Measurements from ENCODE around the gene PRR14. TPM values are rescaled to one million over a fixed set of nuclear protein-coding genes. Genes with fewer than 3 reads are reported as not detected.

Gene PRR14
- total RNA-seq, 2 donors from 2014 or later = 37.0 to 70.3 TPM

DNA sequence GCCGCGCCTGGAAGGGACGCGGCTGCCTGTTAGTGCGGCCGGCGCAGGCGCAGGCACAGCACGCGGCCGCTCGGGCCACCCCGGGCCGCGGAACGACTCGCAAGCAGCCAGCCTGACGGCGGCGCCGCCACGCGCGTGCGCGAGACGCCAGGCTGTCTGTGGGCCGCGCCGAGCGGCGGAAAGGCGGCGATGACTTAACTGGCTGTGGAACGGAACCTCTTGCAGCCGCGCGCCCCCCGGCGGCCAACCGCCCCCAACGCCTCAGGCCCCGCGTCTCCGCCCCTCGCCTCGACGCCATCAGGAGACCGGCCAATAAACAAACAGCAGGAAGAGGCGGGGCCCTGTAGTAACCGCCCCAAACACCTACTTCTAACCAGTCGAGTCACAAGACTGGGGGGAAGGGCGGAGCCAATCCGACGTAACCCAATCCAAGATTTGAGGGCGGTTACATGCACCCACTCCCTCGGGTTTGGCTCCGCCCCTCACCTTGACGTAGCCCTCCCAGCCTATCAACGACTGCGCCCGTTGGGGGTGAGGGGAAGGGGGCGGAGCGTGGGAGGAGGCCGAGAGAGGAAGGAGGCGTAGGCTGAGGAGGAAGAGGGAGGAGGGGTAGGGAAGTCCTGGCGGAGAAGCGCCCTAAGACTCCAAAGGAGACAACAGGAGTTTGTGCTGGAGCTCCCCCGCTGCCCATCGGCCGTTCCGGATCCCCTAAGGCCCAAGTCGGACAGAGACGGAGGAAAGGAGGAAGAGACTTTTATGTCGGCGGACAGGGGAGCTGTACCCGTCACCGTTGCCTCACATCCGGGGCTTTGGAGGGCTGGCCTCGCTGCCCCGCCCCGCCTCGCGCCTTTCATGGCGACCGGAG is 7.3 kb downstream of the PRR14 start, which contains the start of gene FBRS:
Gene FBRS (plus strand): TSS at position 566 of the 865 bp plus-strand sequence. CDS start 1,088 bp downstream, outside the sequence.
- H3K36me3 ChIP-seq = peaks cover 29% of the 10 kb centered on the region

DNA sequence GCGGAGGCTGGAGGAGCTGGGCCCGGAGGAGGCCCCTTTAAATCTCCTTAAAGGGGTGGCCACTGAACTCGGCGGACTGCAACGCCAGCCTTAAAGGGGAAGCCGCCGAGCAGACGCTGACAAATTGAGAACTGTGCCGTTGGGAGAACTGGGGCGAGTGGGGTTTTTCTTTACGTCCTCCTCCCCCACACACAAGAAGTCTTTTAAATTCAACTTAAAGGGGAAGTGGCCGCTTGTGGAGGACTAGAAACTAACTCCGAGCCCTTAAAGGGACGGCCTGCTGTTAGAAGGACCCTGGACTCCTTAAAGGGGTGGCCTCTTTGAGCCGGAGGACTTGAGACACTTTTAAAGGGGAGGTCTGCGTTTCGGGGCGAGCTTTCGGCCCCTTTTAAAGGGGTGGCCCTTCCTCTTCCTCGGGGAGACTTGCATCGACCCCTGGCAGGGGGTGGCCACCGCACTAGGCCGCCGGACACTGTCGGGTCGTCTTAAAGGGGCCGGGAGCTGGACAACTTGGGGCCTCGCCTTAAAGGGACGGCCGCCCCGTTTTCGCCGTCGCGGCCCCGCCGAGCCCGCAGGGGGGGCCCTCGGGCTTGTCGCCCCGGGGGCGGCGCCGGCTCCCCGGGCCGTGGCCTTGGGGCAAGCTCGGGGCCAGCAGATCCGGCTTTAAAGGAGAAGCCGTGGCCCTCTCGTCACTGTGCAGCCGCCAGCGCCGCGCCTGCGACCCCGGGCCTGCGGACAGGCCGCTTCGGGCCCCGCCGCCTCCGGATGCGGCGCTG is 8.2 kb downstream of the PRR14 start:
- Histone ChIP-seq H3K4me1 (peaks cover 15% of the 10 kb centered on the region), H3K27ac (peak overlapping the region; percentile 96), H3K9ac (ENCODE audit: low read depth in 2 of 2, low read length in 2 of 2) (peak overlapping the region; percentile 90 to 92), H3K27me3 (no peaks in the 10 kb centered on the region), H3K4me3 (peak overlapping the region; percentile 87), H3K36me3 (peaks cover 29% of the 10 kb centered on the region), H3K9me3 (no peaks in the 10 kb centered on the region)
- intact Hi-C loops (cut with DNase I) = no loop called here
- peak; percentile 84 for DNase-seq
- TF ChIP-seq, protein P1, sequence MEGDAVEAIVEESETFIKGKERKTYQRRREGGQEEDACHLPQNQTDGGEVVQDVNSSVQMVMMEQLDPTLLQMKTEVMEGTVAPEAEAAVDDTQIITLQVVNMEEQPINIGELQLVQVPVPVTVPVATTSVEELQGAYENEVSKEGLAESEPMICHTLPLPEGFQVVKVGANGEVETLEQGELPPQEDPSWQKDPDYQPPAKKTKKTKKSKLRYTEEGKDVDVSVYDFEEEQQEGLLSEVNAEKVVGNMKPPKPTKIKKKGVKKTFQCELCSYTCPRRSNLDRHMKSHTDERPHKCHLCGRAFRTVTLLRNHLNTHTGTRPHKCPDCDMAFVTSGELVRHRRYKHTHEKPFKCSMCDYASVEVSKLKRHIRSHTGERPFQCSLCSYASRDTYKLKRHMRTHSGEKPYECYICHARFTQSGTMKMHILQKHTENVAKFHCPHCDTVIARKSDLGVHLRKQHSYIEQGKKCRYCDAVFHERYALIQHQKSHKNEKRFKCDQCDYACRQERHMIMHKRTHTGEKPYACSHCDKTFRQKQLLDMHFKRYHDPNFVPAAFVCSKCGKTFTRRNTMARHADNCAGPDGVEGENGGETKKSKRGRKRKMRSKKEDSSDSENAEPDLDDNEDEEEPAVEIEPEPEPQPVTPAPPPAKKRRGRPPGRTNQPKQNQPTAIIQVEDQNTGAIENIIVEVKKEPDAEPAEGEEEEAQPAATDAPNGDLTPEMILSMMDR (IDR thresholded peaks at IDR 0.05) = no peak

More for the DNA sequence above, 7.3 kb downstream of the PRR14 start, which contains the start of gene FBRS:
- H3K9me3 ChIP-seq = no peaks in the 10 kb centered on the region
- TF ChIP-seq, protein P1 (IDR thresholded peaks at IDR 0.05) = peak; percentile 79
- H3K4me3 ChIP-seq = peak within 1 kb of the TSS; percentile 87
- peak within 1 kb of the TSS; percentile 96 for H3K27ac ChIP-seq
- H3K27me3 ChIP-seq = no peaks in the 10 kb centered on the region
- DNase-seq = peak; percentile 100
- H3K4me1 ChIP-seq = peaks cover 15% of the 10 kb centered on the region
- peak within 1 kb of the TSS; percentile 90 to 92 for H3K9ac ChIP-seq (ENCODE audit: low read depth in 2 of 2, low read length in 2 of 2)
- intact Hi-C loops (cut with DNase I) = no loop called here

DNA sequence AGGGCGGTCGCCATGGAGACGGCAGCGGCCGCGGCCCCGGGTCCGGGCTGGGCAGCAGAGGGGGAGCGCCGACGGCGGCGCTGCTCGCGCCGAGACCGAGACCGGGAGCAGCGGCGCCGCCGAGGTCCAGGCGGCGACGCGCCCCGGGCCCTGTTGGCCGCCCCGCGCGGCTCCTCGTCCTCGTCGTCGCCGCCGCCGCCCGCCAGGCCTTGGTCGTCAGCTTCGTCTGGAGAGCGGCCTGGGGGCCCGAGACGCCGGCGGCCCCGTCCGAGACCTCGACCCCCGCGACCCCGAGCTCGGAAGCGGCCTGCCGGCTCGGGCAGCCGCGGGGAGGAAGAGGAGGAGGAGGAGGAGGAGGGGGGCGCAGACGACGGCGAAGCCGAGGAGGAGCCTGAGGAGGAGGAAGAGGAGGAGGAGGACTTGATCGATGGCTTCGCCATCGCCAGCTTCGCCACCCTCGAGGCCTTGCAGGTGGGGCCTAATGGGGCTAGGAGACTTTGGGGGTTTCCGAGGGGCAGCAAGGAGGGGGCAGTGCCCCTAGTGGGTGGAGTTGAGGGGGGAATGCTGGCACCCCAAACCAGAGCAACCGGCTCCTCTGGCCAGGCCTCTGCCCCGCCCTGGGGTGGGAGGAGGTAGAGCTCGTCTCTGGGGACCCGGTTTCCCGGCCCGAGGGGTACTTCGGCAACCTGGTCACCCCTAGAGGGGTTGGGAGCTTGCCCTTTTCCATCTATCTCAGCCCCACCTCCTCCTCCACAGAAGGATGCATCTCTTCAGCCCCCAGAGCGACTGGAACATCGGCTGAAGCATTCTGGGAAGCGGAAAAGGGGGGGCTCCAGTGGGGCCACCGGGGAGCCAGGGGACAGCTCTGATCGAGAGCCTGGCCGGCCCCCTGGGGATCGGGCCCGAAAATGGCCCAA is 9.0 kb downstream of the PRR14 start:
- peaks cover 15% of the 10 kb centered on the region for H3K4me1 ChIP-seq

DNA sequence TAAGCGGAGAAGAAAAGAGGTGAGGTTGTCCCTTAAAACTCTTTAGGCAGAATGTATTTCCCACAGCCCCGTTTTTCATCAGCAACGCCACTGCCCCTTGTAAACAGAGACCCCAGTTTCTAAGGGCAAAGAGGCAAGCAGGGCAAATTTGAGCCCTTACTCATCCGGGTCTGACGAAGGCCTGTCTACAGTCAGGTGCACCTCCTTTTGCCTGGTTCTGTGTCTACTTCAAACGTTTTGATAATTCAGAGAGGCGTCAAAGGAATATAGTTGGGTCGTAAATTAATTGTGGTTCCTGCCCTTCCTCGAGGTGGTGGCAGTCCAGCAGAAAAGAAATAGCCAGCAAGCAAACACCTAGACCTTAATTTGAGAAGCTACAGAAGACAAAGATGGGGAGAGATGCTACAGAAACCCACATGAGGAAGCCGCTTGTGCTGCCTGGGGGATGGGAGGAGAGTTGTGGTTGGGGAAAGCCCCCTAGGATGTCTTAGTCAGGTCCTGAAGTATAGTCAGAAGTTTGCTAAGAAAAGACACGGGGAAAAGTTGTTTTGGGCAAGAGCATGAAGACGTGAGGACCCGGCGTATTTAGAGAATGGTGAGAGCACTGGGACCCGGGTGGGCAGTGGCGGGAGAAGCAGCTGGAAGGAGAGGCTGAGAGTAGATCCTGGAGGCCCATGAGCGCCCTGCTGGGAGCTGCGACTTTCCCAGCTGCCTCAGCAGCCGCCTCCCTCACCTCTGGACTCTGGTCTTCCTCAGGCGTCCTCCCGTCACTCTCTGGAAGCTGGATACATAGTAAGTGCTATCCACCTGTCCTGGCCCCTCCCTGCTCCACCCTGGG is 9.9 kb downstream of the PRR14 start:
- Histone ChIP-seq H3K27ac (peak overlapping the region; percentile 96), H3K27me3 (no peaks in the 10 kb centered on the region), H3K9me3 (no peaks in the 10 kb centered on the region), H3K36me3 (peaks cover 31% of the 10 kb centered on the region), H3K9ac (ENCODE audit: low read depth in 2 of 2, low read length in 2 of 2) (peak overlapping the region; percentile 92 to 96), H3K4me3 (peak overlapping the region; percentile 87), H3K4me1 (peaks cover 15% of the 10 kb centered on the region)
- intact Hi-C loops (cut with DNase I) = no loop called here
- TF ChIP-seq, protein P1 (IDR thresholded peaks at IDR 0.05) = no peak
- peak; percentile 89 for DNase-seq

More for the DNA sequence above, 9.0 kb downstream of the PRR14 start:
- DNase-seq = peak; percentile 56
- H3K27me3 ChIP-seq = no peaks in the 10 kb centered on the region
- peak overlapping the region; percentile 87 for H3K4me3 ChIP-seq
- intact Hi-C loops (cut with DNase I) = no loop called here
- H3K9me3 ChIP-seq = no peaks in the 10 kb centered on the region
- TF ChIP-seq, protein P1 (IDR thresholded peaks at IDR 0.05) = no peak
- peaks cover 31% of the 10 kb centered on the region for H3K36me3 ChIP-seq
- peak overlapping the region; percentile 92 to 96 for H3K9ac ChIP-seq (ENCODE audit: low read depth in 2 of 2, low read length in 2 of 2)
- H3K27ac ChIP-seq = peak overlapping the region; percentile 96
